Type B pancreatic cell (in vitro differentiated cells): ENCODE data around the gene TXNDC2. TPM values are rescaled to one million over a fixed set of nuclear protein-coding genes. Genes with fewer than 3 reads are reported as not detected.

Experiments
- DNase-seq: peaks from one replicate; pipeline ENCODE4 v3.0.0; 2021; ENCODE audit warnings: mixed read lengths; ENCODE audit not compliant: unreplicated experiment; ENCODE audit errors: extremely low spot score
- H3K27ac Mint-ChIP-seq: 2 replicates; pipeline ENCODE4 v1.8.0; 2021; ENCODE audit warnings: mild to moderate bottlenecking, mixed read lengths
- H3K27me3 Mint-ChIP-seq: 2 replicates; pipeline ENCODE4 v1.8.0; 2021; ENCODE audit warnings: mixed read lengths
- H3K36me3 Mint-ChIP-seq: 2 replicates; pipeline ENCODE4 v1.8.0; 2021; ENCODE audit warnings: mixed read lengths
- H3K4me1 Mint-ChIP-seq: one replicate; pipeline ENCODE4 v1.8.0; 2021; ENCODE audit warnings: mixed read lengths; ENCODE audit not compliant: unreplicated experiment
- H3K4me3 Mint-ChIP-seq: 2 replicates; pipeline ENCODE4 v1.8.0; 2021; ENCODE audit warnings: mild to moderate bottlenecking, mixed read lengths
- H3K9me3 Mint-ChIP-seq: 2 replicates; pipeline ENCODE4 v1.8.0; 2021; ENCODE audit warnings: mixed read lengths
- CTCF ChIP-seq: fragments of 200-600 bp; sonication (generic); conservative IDR thresholded peaks from 2 replicates; pipeline ENCODE4 v1.5.0; 2021; ENCODE audit warnings: antibody characterized with exemption, mild to moderate bottlenecking
- total RNA-seq: library from RNA; stranded (reverse); gene quantifications from 2 replicates; pipeline ENCODE4 v1.2.1, GENCODE V29; 2021; ENCODE audit warnings: low replicate concordance

Gene TXNDC2
- total RNA-seq, 1 donor from 2014 or later, result not detected

DNA sequence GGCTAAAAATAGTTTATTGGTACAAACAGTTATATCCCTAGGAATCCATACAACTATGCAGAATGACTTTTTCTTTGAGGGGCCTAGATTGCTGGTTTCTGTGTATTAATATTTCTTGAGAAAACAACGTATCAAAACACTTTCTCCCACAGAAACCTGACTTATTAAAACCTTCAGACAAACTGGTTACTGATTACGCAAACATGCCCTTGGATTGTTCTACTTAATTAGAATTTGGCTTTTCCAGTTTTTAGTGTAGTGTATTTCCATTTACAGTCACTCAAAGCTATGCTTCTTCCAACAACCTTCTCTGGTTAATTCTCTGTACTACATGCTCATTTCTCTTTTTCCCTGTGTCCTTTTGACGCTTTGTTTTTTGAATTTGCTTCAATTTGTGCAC is 48.1 kb downstream of the TXNDC2 start:
- Mint-ChIP-seq H3K27ac (no peak overlapping the region), H3K4me3 (no peak overlapping the region), H3K9me3 (no peaks in the 10 kb centered on the region), H3K4me1 (peaks cover 3% of the 10 kb centered on the region), H3K36me3 (peaks cover 24% of the 10 kb centered on the region), H3K27me3 (no peaks in the 10 kb centered on the region)
- no peak for DNase-seq
- TF ChIP-seq CTCF, result no peak

DNA sequence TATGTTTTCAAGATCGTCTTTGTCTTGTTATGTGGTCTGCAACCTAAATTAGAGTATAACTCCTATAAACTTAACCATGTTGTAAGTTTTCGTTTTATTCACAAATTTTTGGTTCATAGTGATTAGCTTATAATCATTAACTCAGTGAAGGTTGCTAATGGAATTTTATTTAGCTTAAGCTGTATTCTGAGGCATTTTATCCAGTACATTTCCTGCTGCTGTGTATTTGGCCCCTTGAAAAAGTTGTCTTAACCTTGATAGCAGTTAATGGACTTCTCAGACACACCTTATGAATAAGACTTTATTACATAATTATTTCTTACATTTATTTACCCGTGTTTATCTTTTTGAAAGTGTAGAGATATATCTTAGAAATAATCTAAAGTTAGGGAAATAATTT is 48.5 kb downstream of the TXNDC2 start:
- TF ChIP-seq CTCF, result no peak
- H3K9me3 Mint-ChIP-seq, result no peaks in the 10 kb centered on the region
- H3K27ac Mint-ChIP-seq, result no peak overlapping the region
- peaks cover 24% of the 10 kb centered on the region for H3K36me3 Mint-ChIP-seq
- no peak overlapping the region for H3K4me3 Mint-ChIP-seq
- H3K4me1 Mint-ChIP-seq, result no peaks in the 10 kb centered on the region
- DNase-seq, result no peak
- H3K27me3 Mint-ChIP-seq, result no peaks in the 10 kb centered on the region

Other genes starting within 250 kb of the TXNDC2 start
- gene RAB31, start 177.7 kb upstream of the TXNDC2 start, total RNA-seq, result 8.9 and 19.7 TPM in 2 replicates
- gene VAPA, start 28.0 kb downstream of the TXNDC2 start, total RNA-seq, result 132 and 147 TPM in 2 replicates